ENCODE measurements around the gene USP34. TPM values are rescaled to one million over a fixed set of nuclear protein-coding genes. Genes with fewer than 3 reads are reported as not detected.

Gene USP34
- total and polyA plus RNA-seq, 2 of the 8 experiments (the other 6 are each of a cell fraction or from before 2014, with no cell fraction given) = 56.7 to 91.7 TPM

- peak; percentile 45 for TF ChIP-seq TAF7 (optimal IDR thresholded peaks at IDR 0.05; ENCODE audit: borderline replicate concordance, low read depth, low read length)
- no peak for TF ChIP-seq CBX8 (IDR thresholded peaks at IDR 0.05; ENCODE audit: borderline replicate concordance, low read depth, low read length)
- no peak; the same call in 1 of the 2 replicates for TF ChIP-seq GABPA (IDR thresholded peaks at IDR 0.05; ENCODE audit: borderline replicate concordance, insufficient read depth, low read length)
- no peak for TF ChIP-seq YY1 (IDR thresholded peaks at IDR 0.05; ENCODE audit: low read depth, low read length)
- no peak for TF ChIP-seq MAFK (IDR thresholded peaks at IDR 0.05; ENCODE audit: low read depth, low read length)
- TF ChIP-seq HDAC6 (IDR thresholded peaks at IDR 0.05; ENCODE audit: low read depth, low read length) = no peak
- no peak for TF ChIP-seq EZH2 (IDR thresholded peaks at IDR 0.05; ENCODE audit: low read depth, low read length, severe bottlenecking)
- peak; percentile 76 for TF ChIP-seq KDM4A (IDR thresholded peaks at IDR 0.05; ENCODE audit: low read depth, low read length, severe bottlenecking)
- TF ChIP-seq POLR2AphosphoS5 (IDR thresholded peaks at IDR 0.05; ENCODE audit: low read depth, low read length) = peak; percentile 86
- TF ChIP-seq TEAD4 (IDR thresholded peaks at IDR 0.05; ENCODE audit: low read depth, low read length) = no peak; the same call in 1 of the 2 replicates
- peak; percentile 76 for TF ChIP-seq CREB1 (IDR thresholded peaks at IDR 0.05)
- no peak for TF ChIP-seq RXRA (IDR thresholded peaks at IDR 0.05; ENCODE audit: insufficient read depth, low read depth, low read length)
- no peak for TF ChIP-seq CBX5 (IDR thresholded peaks at IDR 0.05; ENCODE audit: low read depth, low read length)
- no peak for TF ChIP-seq SUZ12 (IDR thresholded peaks at IDR 0.05; ENCODE audit: low read length)
- no peak for TF ChIP-seq SRF (IDR thresholded peaks at IDR 0.05; ENCODE audit: low read depth, low read length)
- no peak for TF ChIP-seq SP1 (IDR thresholded peaks at IDR 0.05; ENCODE audit: low read depth, low read length)
- TF ChIP-seq FOSL1 (IDR thresholded peaks at IDR 0.05; ENCODE audit: insufficient read depth, low read depth, low read length) = no peak
- TF ChIP-seq RNF2 (IDR thresholded peaks at IDR 0.05; ENCODE audit: borderline replicate concordance, low read depth, low read length, missing control alignments, poor library complexity, severe bottlenecking) = no peak
- TF ChIP-seq POLR2A (IDR thresholded peaks at IDR 0.05; ENCODE audit: control extremely low read depth in 1 of 2, low read depth in 2 of 2, low read length in 2 of 2) = peak; percentile 75 to 92
- peak; percentile 81 for TF ChIP-seq PHF8 (conservative IDR thresholded peaks at IDR 0.05; ENCODE audit: low read depth, low read length)
- peak; percentile 50; the same call in 1 of the 2 replicates for TF ChIP-seq TBP (IDR thresholded peaks at IDR 0.05; ENCODE audit: low read depth, low read length)
Measured at GRCh38 chr2:61176755-61177726, 293.8 kb downstream of the USP34 start (continued).

Data from H1 (cell line).